ENCODE results near the gene ASAP3.
A peak's percentile ranks its signal among the peaks of the same experiment; 100 is the strongest.

Gene ASAP3

GRCh38 chr1:23422241-23422877 is 61.6 kb downstream of the ASAP3 start:
- peak; percentile 47 for DNase-seq (ENCODE audit: low spot score)

- DNase-seq (ENCODE audit: low spot score), result no peak
Observed at GRCh38 chr1:23421753-23422240, 62.2 kb downstream of the ASAP3 start.

GRCh38 chr1:23421343-23421742 is 62.6 kb downstream of the ASAP3 start:
- DNase-seq (ENCODE audit: low spot score), result no peak

GRCh38 chr1:23420778-23421177 is 63.2 kb downstream of the ASAP3 start:
- DNase-seq (ENCODE audit: low spot score), result no peak

- DNase-seq (ENCODE audit: low spot score), result no peak
Observed at GRCh38 chr1:23419180-23419579, 64.8 kb downstream of the ASAP3 start.

- DNase-seq (ENCODE audit: low spot score), result no peak
Observed at GRCh38 chr1:23417570-23417969, 66.4 kb downstream of the ASAP3 start.

GRCh38 chr1:23416964-23417363 is 67.0 kb downstream of the ASAP3 start:
- DNase-seq (ENCODE audit: low spot score), result no peak

GRCh38 chr1:23408797-23409290 is 75.1 kb downstream of the ASAP3 start:
- DNase-seq (ENCODE audit: low spot score), result no peak

GRCh38 chr1:23407016-23407630 is 76.9 kb downstream of the ASAP3 start:
- DNase-seq (ENCODE audit: low spot score), result no peak

- DNase-seq (ENCODE audit: low spot score), result no peak
Observed at GRCh38 chr1:23405946-23406345, 78.0 kb downstream of the ASAP3 start.

GRCh38 chr1:23403735-23404486 is 80.1 kb downstream of the ASAP3 start:
- DNase-seq (ENCODE audit: low spot score), result peak; percentile 80

- DNase-seq (ENCODE audit: low spot score), result no peak
Observed at GRCh38 chr1:23403355-23403734, 80.6 kb downstream of the ASAP3 start.

- DNase-seq (ENCODE audit: low spot score), result no peak
Observed at GRCh38 chr1:23403038-23403336, 81.0 kb downstream of the ASAP3 start.

GRCh38 chr1:23402286-23403037 is 81.5 kb downstream of the ASAP3 start:
- DNase-seq (ENCODE audit: low spot score), result no peak

GRCh38 chr1:23401313-23401712 is 82.7 kb downstream of the ASAP3 start:
- no peak for DNase-seq (ENCODE audit: low spot score)

GRCh38 chr1:23400324-23401114 is 83.5 kb downstream of the ASAP3 start:
- DNase-seq (ENCODE audit: low spot score), result no peak

GRCh38 chr1:23399229-23399628 is 84.8 kb downstream of the ASAP3 start:
- DNase-seq (ENCODE audit: low spot score), result no peak

GRCh38 chr1:23397908-23398307 is 86.1 kb downstream of the ASAP3 start:
- no peak for DNase-seq (ENCODE audit: low spot score)

- DNase-seq (ENCODE audit: low spot score), result no peak
Observed at GRCh38 chr1:23396380-23396779, 87.6 kb downstream of the ASAP3 start.

GRCh38 chr1:23395849-23396248 is 88.1 kb downstream of the ASAP3 start:
- DNase-seq (ENCODE audit: low spot score), result no peak

GRCh38 chr1:23395154-23395724 is 88.7 kb downstream of the ASAP3 start:
- no peak for DNase-seq (ENCODE audit: low spot score)
